NB4 (cell line): ENCODE measurements around the gene TMEFF1.

ENCODE experiments used
- DNase-seq: peaks from one replicate; pipeline ENCODE4 v3.0.0; 2010; ENCODE audit warnings: low read depth
- H3K4me3 ChIP-seq: one replicate; pipeline ENCODE4 v1.5.1; 2011; ENCODE audit warnings: mild to moderate bottlenecking, low read depth, low read length, moderate library complexity
- MYC ChIP-seq: IDR thresholded peaks from 2 replicates; pipeline ENCODE4 v1.6.1; 2011; ENCODE audit warnings: low read depth, low read length
- POLR2A ChIP-seq: IDR thresholded peaks from 2 replicates; pipeline ENCODE4 v1.6.1; 2011; ENCODE audit warnings: mild to moderate bottlenecking; ENCODE audit not compliant: insufficient read length; ENCODE audit errors: extremely low read depth
- TF ChIP-seq, protein P1 (sequence below): IDR thresholded peaks from one replicate; pipeline ENCODE4 v1.5.1; 2012; ENCODE audit warnings: low read depth, low read length
- TF ChIP-seq, protein P2 (sequence below): IDR thresholded peaks from 2 replicates; pipeline ENCODE4 v1.6.1; 2011; ENCODE audit warnings: low read depth, low read length

TMEFF1 gene

DNA sequence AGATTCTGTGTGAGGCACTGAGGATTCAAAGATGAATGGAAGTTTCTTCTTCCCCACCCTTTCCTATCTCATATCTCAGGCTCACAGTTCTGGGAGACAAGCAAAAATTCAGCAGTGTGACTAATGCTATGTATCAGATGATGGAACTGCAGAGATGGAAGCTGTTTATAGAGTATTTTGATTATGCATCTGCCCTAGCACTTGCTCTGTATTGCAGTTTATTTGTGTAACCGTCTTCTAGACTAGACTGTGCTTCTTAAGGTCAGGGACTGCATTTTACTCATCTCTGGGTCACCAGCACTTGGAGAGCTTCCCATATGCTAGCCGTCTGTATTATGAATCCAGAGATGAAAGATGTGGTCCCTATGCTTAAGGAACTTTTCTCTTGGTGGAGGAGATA lies 117.5 kb downstream of the TMEFF1 start:
- H3K4me3 ChIP-seq: no peak overlapping the region
- TF ChIP-seq POLR2A (no peak), MYC (no peak)
- TF ChIP-seq, protein P1, sequence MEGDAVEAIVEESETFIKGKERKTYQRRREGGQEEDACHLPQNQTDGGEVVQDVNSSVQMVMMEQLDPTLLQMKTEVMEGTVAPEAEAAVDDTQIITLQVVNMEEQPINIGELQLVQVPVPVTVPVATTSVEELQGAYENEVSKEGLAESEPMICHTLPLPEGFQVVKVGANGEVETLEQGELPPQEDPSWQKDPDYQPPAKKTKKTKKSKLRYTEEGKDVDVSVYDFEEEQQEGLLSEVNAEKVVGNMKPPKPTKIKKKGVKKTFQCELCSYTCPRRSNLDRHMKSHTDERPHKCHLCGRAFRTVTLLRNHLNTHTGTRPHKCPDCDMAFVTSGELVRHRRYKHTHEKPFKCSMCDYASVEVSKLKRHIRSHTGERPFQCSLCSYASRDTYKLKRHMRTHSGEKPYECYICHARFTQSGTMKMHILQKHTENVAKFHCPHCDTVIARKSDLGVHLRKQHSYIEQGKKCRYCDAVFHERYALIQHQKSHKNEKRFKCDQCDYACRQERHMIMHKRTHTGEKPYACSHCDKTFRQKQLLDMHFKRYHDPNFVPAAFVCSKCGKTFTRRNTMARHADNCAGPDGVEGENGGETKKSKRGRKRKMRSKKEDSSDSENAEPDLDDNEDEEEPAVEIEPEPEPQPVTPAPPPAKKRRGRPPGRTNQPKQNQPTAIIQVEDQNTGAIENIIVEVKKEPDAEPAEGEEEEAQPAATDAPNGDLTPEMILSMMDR: no peak
- TF ChIP-seq, protein P2, sequence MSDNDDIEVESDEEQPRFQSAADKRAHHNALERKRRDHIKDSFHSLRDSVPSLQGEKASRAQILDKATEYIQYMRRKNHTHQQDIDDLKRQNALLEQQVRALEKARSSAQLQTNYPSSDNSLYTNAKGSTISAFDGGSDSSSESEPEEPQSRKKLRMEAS: no peak
- no peak for DNase-seq

DNA sequence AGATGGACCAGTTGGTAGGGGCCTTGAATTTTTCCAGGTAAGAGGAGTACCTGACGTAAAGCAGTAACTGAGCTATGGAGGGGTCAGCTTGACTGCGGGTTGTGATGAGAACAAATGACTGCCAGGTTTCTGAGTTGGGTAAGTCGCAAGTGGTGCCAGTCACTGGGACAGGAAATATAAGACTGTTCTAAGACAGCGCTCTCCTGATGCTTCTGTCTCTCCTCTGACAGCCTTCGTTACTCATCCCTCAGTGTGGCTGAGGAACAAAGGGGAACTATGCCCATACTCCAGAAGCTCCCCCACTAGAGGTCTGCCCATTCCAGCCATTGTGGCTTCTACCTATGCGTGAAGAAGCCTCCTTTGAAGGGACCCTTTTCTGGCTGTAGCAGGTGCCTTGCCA lies 118.2 kb downstream of the TMEFF1 start:
- DNase-seq: no peak
- TF ChIP-seq, protein P1: no peak
- TF ChIP-seq POLR2A (no peak), MYC (no peak)
- TF ChIP-seq, protein P2: no peak

DNA sequence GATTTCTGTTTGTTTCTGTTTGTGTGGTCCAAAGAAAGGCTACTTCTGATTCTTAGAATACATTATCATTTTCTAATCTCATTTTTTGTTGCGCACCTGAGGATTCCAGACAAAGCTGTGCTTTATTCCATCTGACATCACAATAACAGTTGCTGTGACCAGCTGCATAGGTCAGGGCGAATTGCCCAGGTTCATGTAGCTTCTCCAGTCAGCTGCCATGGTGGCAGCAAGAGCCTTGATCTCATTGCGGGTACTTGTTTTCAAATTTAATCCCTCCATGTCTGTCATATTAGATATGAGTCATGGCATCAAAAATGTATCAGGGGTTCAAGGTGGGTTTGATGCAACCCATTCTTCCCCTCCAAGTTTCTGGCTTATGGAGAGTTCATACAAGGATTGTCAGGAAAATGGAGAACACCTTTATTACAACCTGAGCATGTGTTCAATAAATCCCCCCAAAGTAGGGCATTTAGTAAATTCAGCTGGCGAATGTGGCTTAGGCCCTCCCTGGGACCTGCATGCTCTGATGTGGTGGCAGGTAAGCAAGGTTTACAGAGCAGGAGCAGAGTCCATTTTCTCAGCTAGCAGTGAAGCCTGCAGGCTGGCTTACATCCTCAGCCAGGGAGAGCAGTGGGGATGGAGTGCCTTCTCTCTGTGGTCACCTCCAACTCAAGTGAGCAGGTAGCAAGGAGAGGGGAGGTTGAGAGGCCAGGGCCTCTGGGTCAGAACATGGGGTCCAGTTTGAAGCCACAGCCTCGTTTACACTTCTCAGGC lies 118.9 kb downstream of the TMEFF1 start:
- no peak overlapping the region for H3K4me3 ChIP-seq
- TF ChIP-seq, protein P2: no peak
- TF ChIP-seq POLR2A: no peak
- no peak for DNase-seq

More for the DNA sequence above, 118.2 kb downstream of the TMEFF1 start:
- no peak overlapping the region for H3K4me3 ChIP-seq

DNA sequence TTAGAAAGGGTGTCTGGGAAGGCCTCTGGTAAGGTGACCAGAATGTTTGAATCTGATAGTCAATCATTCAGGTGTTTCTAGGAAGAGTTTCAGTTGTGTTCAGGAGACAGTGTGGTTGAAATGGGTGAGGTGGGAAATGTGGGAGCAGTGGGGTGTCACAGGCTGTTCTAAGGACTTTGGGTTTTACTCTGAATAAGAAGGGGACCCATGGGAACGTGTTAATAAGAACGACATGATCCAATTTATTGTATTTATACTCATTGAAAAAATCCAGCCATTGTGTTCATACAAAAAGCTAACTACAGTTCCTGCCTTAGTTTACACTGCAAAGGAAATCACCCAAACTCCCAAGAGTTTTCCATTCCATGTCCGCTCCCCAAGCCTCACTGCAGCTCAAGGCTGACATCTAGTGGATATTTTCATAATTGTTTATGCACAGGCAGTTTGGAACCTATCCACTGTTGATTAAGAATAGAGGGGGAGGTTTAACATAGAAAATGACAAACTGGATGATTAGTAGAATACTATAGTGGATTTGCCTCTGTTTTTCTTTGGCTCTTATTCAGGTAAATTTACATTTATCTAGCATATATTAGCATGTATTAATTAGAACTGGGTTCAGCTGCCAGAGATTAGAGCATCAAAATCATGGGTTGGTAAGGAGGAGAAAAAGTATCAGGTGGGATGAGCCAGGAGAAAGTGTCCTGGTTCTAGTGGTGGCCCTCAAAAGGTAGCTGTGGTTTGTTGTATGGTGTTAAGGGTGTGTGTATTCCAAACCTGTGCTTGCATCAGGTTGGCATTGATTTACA lies 122.6 kb downstream of the TMEFF1 start:
- peak; percentile 56 for DNase-seq
- H3K4me3 ChIP-seq: no peak overlapping the region
- TF ChIP-seq MYC: no peak
- TF ChIP-seq, protein P1: peak; percentile 53

DNA sequence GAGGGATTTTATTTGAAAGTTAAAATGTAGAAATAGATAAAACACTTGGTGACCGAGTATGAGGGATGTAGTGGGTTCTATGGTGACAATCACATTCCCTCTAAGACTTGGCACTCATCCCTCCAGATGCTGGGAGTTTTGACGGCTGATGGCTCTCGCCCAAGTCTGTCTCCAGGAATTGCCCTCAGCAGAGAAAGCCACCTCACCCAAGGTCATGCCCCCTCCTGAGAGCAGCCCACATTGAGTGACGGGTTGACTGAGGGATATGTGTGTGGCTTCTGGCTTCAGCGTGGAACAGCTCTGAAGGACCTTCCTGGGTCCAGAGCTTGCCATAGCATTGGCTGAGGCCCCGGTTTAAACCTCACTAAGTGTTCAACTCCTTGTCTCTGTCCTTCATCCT lies 124.3 kb downstream of the TMEFF1 start:
- TF ChIP-seq, protein P1: no peak
- TF ChIP-seq, protein P2: no peak
- TF ChIP-seq POLR2A: no peak
- no peak for TF ChIP-seq MYC
- DNase-seq: no peak

DNA sequence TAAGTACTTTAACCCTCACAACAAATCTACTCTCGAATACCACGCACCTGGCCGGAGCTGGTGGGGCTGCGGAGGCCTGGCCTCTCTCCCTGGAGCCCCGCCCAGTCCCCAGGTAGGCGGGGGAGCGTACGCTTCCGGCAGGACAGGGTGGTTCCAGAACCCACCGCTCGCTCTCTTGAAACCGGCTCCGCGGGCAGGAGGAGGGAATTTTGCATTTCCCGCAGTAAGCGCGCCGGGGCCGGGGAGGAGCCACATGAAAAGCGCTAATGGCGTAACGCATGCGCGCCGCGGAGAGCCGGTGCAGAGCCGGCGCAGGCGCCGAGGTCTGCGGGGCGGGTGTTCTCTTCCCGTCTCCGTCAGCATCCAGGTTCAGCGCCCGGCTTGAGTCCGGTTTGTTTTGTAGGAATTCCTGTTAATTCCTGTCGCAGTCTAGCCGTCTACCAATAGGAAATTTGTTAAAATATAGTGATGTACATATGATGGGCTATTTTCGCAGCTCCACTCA lies 125.7 kb downstream of the TMEFF1 start:
- TF ChIP-seq, protein P1: no peak
- TF ChIP-seq, protein P2: no peak
- no peak overlapping the region for H3K4me3 ChIP-seq
- DNase-seq: peak; percentile 18

More for the DNA sequence above, 124.3 kb downstream of the TMEFF1 start:
- H3K4me3 ChIP-seq: no peak overlapping the region
